Muscle layer of duodenum (tissue), 2 donors: ENCODE results near the gene C2CD2L.

Experiments
- H3K27ac ChIP-seq: one replicate; pipeline ENCODE4 v1.7.0; 2013; ENCODE audit warnings: mild to moderate bottlenecking, low read length
- H3K27me3 ChIP-seq: one replicate; pipeline ENCODE4 v1.7.0; 2013; ENCODE audit warnings: low read depth, mild to moderate bottlenecking, control low read depth, low read length
- H3K36me3 ChIP-seq, 2 donors: one replicate each; pipeline ENCODE4 v1.7.0; 2013; ENCODE audit warnings: low read length in 2 of 2, control low read depth in 1 of 2, mild to moderate bottlenecking in 1 of 2; ENCODE audit not compliant: insufficient read depth in 2 of 2, control insufficient read depth in 1 of 2
- H3K4me1 ChIP-seq, 2 donors: one replicate each; pipeline ENCODE4 v1.7.0; 2013; ENCODE audit warnings: low read length in 2 of 2, mild to moderate bottlenecking in 2 of 2, control low read depth in 1 of 2, moderate library complexity in 1 of 2; ENCODE audit not compliant: insufficient read depth in 2 of 2, control insufficient read depth in 1 of 2
- H3K4me3 ChIP-seq, 2 donors: one replicate each; pipeline ENCODE4 v1.7.0; 2013; ENCODE audit warnings: low read length in 2 of 2, low read depth in 1 of 2, mild to moderate bottlenecking in 1 of 2
- H3K9me3 ChIP-seq, 2 donors: one replicate each; pipeline ENCODE4 v1.7.0; 2013; ENCODE audit warnings: low read length in 2 of 2, control low read depth in 1 of 2, mild to moderate bottlenecking in 1 of 2; ENCODE audit not compliant: control insufficient read depth in 1 of 2
- donor health status: healthy.

The C2CD2L gene

GRCh38 chr11:119147604-119148333 lies 40.6 kb downstream of the C2CD2L start:
- H3K36me3 ChIP-seq: no peaks in the 10 kb centered on the region
- H3K27ac ChIP-seq: no peak overlapping the region
- H3K4me3 ChIP-seq: no peak overlapping the region
- peaks cover 4 to 16% of the 10 kb centered on the region in 2 donors for H3K4me1 ChIP-seq
- no peaks in the 10 kb centered on the region for H3K9me3 ChIP-seq
- peaks cover 18% of the 10 kb centered on the region for H3K27me3 ChIP-seq

- Histone ChIP-seq H3K4me1 (peaks cover 4 to 16% of the 10 kb centered on the region in 2 donors), H3K9me3 (no peaks in the 10 kb centered on the region), H3K36me3 (no peaks in the 10 kb centered on the region), H3K27ac (no peak overlapping the region), H3K27me3 (peaks cover 18% of the 10 kb centered on the region), H3K4me3 (peak overlapping the region; percentile 30 to 76)
Measured at GRCh38 chr11:119148720-119149017, 41.5 kb downstream of the C2CD2L start.

- Histone ChIP-seq H3K27me3 (peaks cover 18% of the 10 kb centered on the region), H3K4me1 (peaks cover 4 to 16% of the 10 kb centered on the region in 2 donors), H3K4me3 (peak within 1 kb of the TSS; percentile 30 to 76), H3K27ac (no peak within 1 kb of the TSS), H3K9me3 (no peaks in the 10 kb centered on the region), H3K36me3 (no peaks in the 10 kb centered on the region)
Measured at GRCh38 chr11:119149018-119149785, 42.1 kb downstream of the C2CD2L start, which contains the start of gene ABCG4. ABCG4 (plus strand) TSS chr11:119149052; CDS start chr11:119149966, 914 bp downstream.

GRCh38 chr11:119149786-119150275 lies 42.7 kb downstream of the C2CD2L start:
- H3K36me3 ChIP-seq: no peaks in the 10 kb centered on the region
- H3K9me3 ChIP-seq: no peaks in the 10 kb centered on the region
- no peak overlapping the region for H3K27ac ChIP-seq
- peaks cover 4 to 16% of the 10 kb centered on the region in 2 donors for H3K4me1 ChIP-seq
- H3K4me3 ChIP-seq: peak overlapping the region in 1 of 2 donors; percentile 76
- H3K27me3 ChIP-seq: peaks cover 18% of the 10 kb centered on the region

- peaks cover 18% of the 10 kb centered on the region for H3K27me3 ChIP-seq
- H3K27ac ChIP-seq: no peak overlapping the region
- H3K36me3 ChIP-seq: no peaks in the 10 kb centered on the region
- no peaks in the 10 kb centered on the region for H3K9me3 ChIP-seq
- peaks cover 4 to 16% of the 10 kb centered on the region in 2 donors for H3K4me1 ChIP-seq
- no peak overlapping the region for H3K4me3 ChIP-seq
Measured at GRCh38 chr11:119152043-119152442, 44.9 kb downstream of the C2CD2L start.

- Histone ChIP-seq H3K27me3 (peaks cover 15% of the 10 kb centered on the region), H3K36me3 (no peaks in the 10 kb centered on the region), H3K4me3 (no peak overlapping the region), H3K4me1 (peaks cover 4 to 16% of the 10 kb centered on the region in 2 donors), H3K27ac (no peak overlapping the region), H3K9me3 (no peaks in the 10 kb centered on the region)
Measured at GRCh38 chr11:119152604-119153003, 45.5 kb downstream of the C2CD2L start.

- Histone ChIP-seq H3K27ac (no peak overlapping the region), H3K36me3 (no peaks in the 10 kb centered on the region), H3K27me3 (peaks cover 10% of the 10 kb centered on the region), H3K4me3 (no peak overlapping the region), H3K4me1 (peaks cover 4 to 15% of the 10 kb centered on the region in 2 donors), H3K9me3 (no peaks in the 10 kb centered on the region)
Measured at GRCh38 chr11:119153049-119153818, 46.1 kb downstream of the C2CD2L start.

- H3K36me3 ChIP-seq: no peaks in the 10 kb centered on the region
- H3K27me3 ChIP-seq: peaks cover 8% of the 10 kb centered on the region
- H3K4me3 ChIP-seq: no peak overlapping the region
- H3K9me3 ChIP-seq: no peaks in the 10 kb centered on the region
- peaks cover 0 to 8% of the 10 kb centered on the region in 2 donors for H3K4me1 ChIP-seq
- H3K27ac ChIP-seq: no peak overlapping the region
Measured at GRCh38 chr11:119154178-119154577, 47.0 kb downstream of the C2CD2L start.

- no peak overlapping the region for H3K27ac ChIP-seq
- H3K36me3 ChIP-seq: no peaks in the 10 kb centered on the region
- H3K4me1 ChIP-seq: no peaks in the 10 kb centered on the region
- H3K9me3 ChIP-seq: no peaks in the 10 kb centered on the region
- no peak overlapping the region for H3K4me3 ChIP-seq
- no peaks in the 10 kb centered on the region for H3K27me3 ChIP-seq
Measured at GRCh38 chr11:119155733-119156492, 48.8 kb downstream of the C2CD2L start.

GRCh38 chr11:119156496-119156895 lies 49.4 kb downstream of the C2CD2L start:
- H3K4me1 ChIP-seq: no peaks in the 10 kb centered on the region
- no peaks in the 10 kb centered on the region for H3K9me3 ChIP-seq
- no peaks in the 10 kb centered on the region for H3K36me3 ChIP-seq
- no peak overlapping the region for H3K27ac ChIP-seq
- H3K27me3 ChIP-seq: no peaks in the 10 kb centered on the region
- no peak overlapping the region for H3K4me3 ChIP-seq
